CD4-positive, alpha-beta T cell (primary cell): ENCODE measurements around the gene SMYD3. TPM values are rescaled to one million over a fixed set of nuclear protein-coding genes. Genes with fewer than 3 reads are reported as not detected.
A peak's percentile ranks its signal among the peaks of the same experiment; 100 is the strongest.

ENCODE experiments used
- ATAC-seq: fragments of 200-7000 bp; cut with Tn5 transposase; one replicate; pipeline ENCODE4 v1.10.0; 2022; ENCODE audit warnings: mild to moderate bottlenecking; ENCODE audit not compliant: poor library complexity
- CTCF ChIA-PET: fragments of 350-600 bp; sonication (Branson Sonifier 250); formaldehyde crosslinking; loops from one replicate; lab custom pipeline; 2021; ENCODE audit warnings: antibody characterized with exemption, inconsistent platforms; lab: Charles Lee
- POLR2A ChIA-PET: fragments of 350-600 bp; sonication (Branson Sonifier 250); formaldehyde crosslinking; loops from one replicate; lab custom pipeline; 2021; ENCODE audit warnings: antibody characterized with exemption, inconsistent platforms; lab: Charles Lee
- DNase-seq, 14 experiments: peaks; one replicate each; pipeline ENCODE4 v3.0.0-alpha.2; 2013 to 2020; ENCODE audit warnings: mixed read lengths in 2 of 14
- H3K27ac ChIP-seq, 2 donors: one replicate each; pipeline versions ENCODE4 v1.5.1 to v1.7.0; 2013; ENCODE audit warnings: low read length in 2 of 2, low read depth in 1 of 2, mild to moderate bottlenecking in 1 of 2
- H3K27me3 ChIP-seq, 2 experiments: 1 replicate in 1 of 2; 2 replicates in 1 of 2; pipeline versions ENCODE4 v1.6.1 to v1.7.0; 2013; ENCODE audit warnings: low read length in 2 of 2, control low read depth in 1 of 2, mild to moderate bottlenecking in 1 of 2, moderate library complexity in 1 of 2; ENCODE audit not compliant: insufficient read depth in 2 of 2, control insufficient read depth in 1 of 2
- H3K36me3 ChIP-seq: one replicate; pipeline ENCODE4 v1.6.1; 2013; ENCODE audit warnings: low read length, control low read depth; ENCODE audit not compliant: insufficient read depth
- H3K4me1 ChIP-seq: one replicate; pipeline ENCODE4 v1.6.1; 2013; ENCODE audit warnings: low read length, control low read depth; ENCODE audit not compliant: insufficient read depth
- H3K4me3 ChIP-seq: one replicate; pipeline ENCODE4 v1.5.1; 2013; ENCODE audit warnings: mild to moderate bottlenecking, low read length, moderate library complexity
- H3K9me3 ChIP-seq, 2 experiments: 1 replicate in 1 of 2; 2 replicates in 1 of 2; pipeline versions ENCODE4 v1.6.1 to v1.7.0; 2013; ENCODE audit warnings: low read length in 2 of 2, mild to moderate bottlenecking in 2 of 2, control low read depth in 1 of 2, moderate library complexity in 1 of 2; ENCODE audit not compliant: control insufficient read depth in 1 of 2, insufficient read depth in 1 of 2
- H3K27ac Mint-ChIP-seq: one replicate; pipeline ENCODE4 v1.8.0; 2020; ENCODE audit warnings: mixed read lengths
- H3K27me3 Mint-ChIP-seq: one replicate; pipeline ENCODE4 v1.8.0; 2021; ENCODE audit warnings: mixed read lengths
- H3K36me3 Mint-ChIP-seq: one replicate; pipeline ENCODE4 v1.8.0; 2021; ENCODE audit warnings: low read depth, mixed read lengths
- H3K4me1 Mint-ChIP-seq: one replicate; pipeline ENCODE4 v1.8.0; 2021; ENCODE audit warnings: low read depth, mixed read lengths
- H3K4me3 Mint-ChIP-seq: one replicate; pipeline ENCODE4 v1.8.0; 2020; ENCODE audit warnings: mild to moderate bottlenecking, mixed read lengths
- H3K9me3 Mint-ChIP-seq: one replicate; pipeline ENCODE4 v1.8.0; 2020; ENCODE audit warnings: mixed read lengths
- intact Hi-C, 2 experiments: fragments of 100-400 bp; cut with DNase I in 1 of 2; cut with micrococcal nuclease in 1 of 2; formaldehyde crosslinking; loops; one replicate each; pipeline versions ENCODE4 v1.15.1 to v1.9.0; 2023 to 2025; cut with DNase I, micrococcal nuclease
- total RNA-seq, 174 experiments: library from RNA in 2 of 174; stranded (reverse) in 2 of 174; gene quantifications; one replicate each; pipeline ENCODE4 v1.2.3 and lab custom pipeline; 2021 to 2026
- TF ChIP-seq, protein P1 (sequence below): fragments of 200-600 bp; IDR thresholded peaks from one replicate; pipeline ENCODE4 v1.8.0; 2022; ENCODE audit warnings: antibody characterized with exemption, mild to moderate bottlenecking

SMYD3 gene
- total RNA-seq, 2 experiments from 2014 or later: 18.8 to 19.6 TPM

DNA sequence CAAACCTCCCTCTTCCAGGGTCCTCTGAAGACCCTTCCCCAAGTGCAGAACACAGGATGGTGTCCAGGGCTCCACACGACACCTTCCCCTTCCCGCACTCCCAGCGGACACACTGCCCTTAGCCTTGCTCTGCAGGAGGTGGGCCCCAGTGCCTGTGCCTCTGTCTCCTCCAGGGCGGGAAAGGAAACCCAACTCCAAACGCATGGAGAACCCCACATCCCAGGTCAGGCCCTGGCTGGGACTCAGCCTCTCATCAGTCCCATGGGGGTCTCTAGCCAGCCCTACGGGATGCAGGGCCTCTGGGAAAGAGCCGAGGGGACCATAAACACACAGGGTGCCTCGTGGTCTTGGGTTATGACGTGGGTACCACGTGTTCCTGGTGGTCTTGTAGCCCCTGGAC, 5.6 kb upstream of the SMYD3 start:
- H3K27me3 Mint-ChIP-seq: no peaks in the 10 kb centered on the region

DNA sequence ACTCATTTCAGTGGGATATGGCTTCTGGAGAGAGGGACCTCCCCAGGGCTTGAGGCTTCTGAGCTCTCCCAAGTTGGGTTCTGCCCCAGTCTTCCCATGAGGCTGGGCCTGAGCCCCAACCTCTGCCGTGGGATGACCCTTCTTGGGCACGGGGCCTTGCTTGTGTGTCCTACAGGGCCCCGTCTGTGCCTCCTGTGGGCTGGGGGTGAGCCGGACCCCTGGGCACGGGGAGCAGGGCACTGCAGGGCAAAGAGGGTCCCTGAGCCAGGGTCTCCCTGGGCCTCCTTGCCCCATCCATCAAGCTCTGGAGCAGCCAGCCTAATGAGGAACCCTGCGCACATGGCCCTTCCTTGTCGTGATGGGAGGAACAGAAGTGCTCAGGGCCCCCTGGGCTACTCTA, 5.2 kb upstream of the SMYD3 start:
- peaks cover 3% of the 10 kb centered on the region for H3K36me3 Mint-ChIP-seq
- Histone ChIP-seq H3K27me3 (no peaks in the 10 kb centered on the region), H3K9me3 (peaks cover 28 to 42% of the 10 kb centered on the region in 2 experiments), H3K4me1 (peaks cover 15% of the 10 kb centered on the region), H3K36me3 (no peaks in the 10 kb centered on the region), H3K4me3 (no peak overlapping the region), H3K27ac (no peak overlapping the region)
- no peaks in the 10 kb centered on the region for H3K27me3 Mint-ChIP-seq
- intact Hi-C loops: no loop called here
- POLR2A ChIA-PET: no interaction called here
- no peak overlapping the region for H3K4me3 Mint-ChIP-seq
- no peak for DNase-seq
- ATAC-seq: no peak
- CTCF ChIA-PET: no interaction called here
- no peak overlapping the region for H3K27ac Mint-ChIP-seq
- no peaks in the 10 kb centered on the region for H3K9me3 Mint-ChIP-seq
- H3K4me1 Mint-ChIP-seq: peaks cover 8% of the 10 kb centered on the region
- TF ChIP-seq, protein P1, sequence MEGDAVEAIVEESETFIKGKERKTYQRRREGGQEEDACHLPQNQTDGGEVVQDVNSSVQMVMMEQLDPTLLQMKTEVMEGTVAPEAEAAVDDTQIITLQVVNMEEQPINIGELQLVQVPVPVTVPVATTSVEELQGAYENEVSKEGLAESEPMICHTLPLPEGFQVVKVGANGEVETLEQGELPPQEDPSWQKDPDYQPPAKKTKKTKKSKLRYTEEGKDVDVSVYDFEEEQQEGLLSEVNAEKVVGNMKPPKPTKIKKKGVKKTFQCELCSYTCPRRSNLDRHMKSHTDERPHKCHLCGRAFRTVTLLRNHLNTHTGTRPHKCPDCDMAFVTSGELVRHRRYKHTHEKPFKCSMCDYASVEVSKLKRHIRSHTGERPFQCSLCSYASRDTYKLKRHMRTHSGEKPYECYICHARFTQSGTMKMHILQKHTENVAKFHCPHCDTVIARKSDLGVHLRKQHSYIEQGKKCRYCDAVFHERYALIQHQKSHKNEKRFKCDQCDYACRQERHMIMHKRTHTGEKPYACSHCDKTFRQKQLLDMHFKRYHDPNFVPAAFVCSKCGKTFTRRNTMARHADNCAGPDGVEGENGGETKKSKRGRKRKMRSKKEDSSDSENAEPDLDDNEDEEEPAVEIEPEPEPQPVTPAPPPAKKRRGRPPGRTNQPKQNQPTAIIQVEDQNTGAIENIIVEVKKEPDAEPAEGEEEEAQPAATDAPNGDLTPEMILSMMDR: no peak

More for the DNA sequence above, 5.6 kb upstream of the SMYD3 start:
- peak overlapping the region; percentile 7 for H3K4me3 Mint-ChIP-seq
- Histone ChIP-seq H3K27me3 (no peaks in the 10 kb centered on the region), H3K27ac (no peak overlapping the region), H3K36me3 (no peaks in the 10 kb centered on the region), H3K9me3 (peaks cover 28 to 46% of the 10 kb centered on the region in 2 experiments), H3K4me3 (no peak overlapping the region), H3K4me1 (peaks cover 11% of the 10 kb centered on the region)
- H3K27ac Mint-ChIP-seq: no peak overlapping the region
- ATAC-seq (no peak), DNase-seq (no peak)
- ChIA-PET CTCF (no interaction called here), POLR2A (no interaction called here)
- peaks cover 4% of the 10 kb centered on the region for H3K4me1 Mint-ChIP-seq
- intact Hi-C loops: no loop called here
- no peaks in the 10 kb centered on the region for H3K36me3 Mint-ChIP-seq
- TF ChIP-seq, protein P1: no peak
- no peaks in the 10 kb centered on the region for H3K9me3 Mint-ChIP-seq

DNA sequence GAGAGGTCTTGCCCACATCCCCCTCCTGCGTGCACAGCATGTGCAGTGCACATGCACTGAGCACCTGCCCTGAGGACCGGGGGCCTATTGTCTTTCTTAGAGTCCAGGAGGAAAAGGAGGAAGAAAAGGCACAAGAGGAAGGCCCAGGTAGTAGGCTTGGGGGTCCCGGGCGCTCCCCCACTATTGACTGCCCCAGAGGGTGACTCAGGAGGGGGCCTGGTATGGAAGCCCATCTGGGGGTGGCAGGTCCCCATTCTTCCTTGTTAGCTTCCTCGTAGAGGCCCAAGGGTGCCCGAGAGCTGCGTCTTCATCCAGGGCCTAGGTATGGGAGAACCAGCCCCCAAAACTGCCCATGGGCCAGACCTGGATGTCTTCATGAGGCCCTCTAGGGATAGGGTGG, 4.1 kb upstream of the SMYD3 start:
- Histone ChIP-seq H3K27me3 (no peaks in the 10 kb centered on the region), H3K27ac (no peak overlapping the region), H3K4me3 (no peak overlapping the region), H3K9me3 (peaks cover 20 to 33% of the 10 kb centered on the region in 2 experiments), H3K4me1 (peaks cover 20% of the 10 kb centered on the region), H3K36me3 (no peaks in the 10 kb centered on the region)
- Mint-ChIP-seq H3K27ac (no peak overlapping the region), H3K4me1 (peaks cover 13% of the 10 kb centered on the region), H3K27me3 (no peaks in the 10 kb centered on the region), H3K4me3 (no peak overlapping the region), H3K9me3 (no peaks in the 10 kb centered on the region), H3K36me3 (peaks cover 5% of the 10 kb centered on the region)
- ChIA-PET POLR2A (no interaction called here), CTCF (no interaction called here)
- ATAC-seq: no peak
- intact Hi-C loops: no loop called here
- TF ChIP-seq, protein P1: no peak
- no peak for DNase-seq
